ENCODE measurements around the gene TNFRSF4. TPM values are rescaled to one million over a fixed set of nuclear protein-coding genes. Genes with fewer than 3 reads are reported as not detected.

Gene TNFRSF4
- total RNA-seq, 2 experiments from 2014 or later = 1.1 TPM; not detected in 1

DNA sequence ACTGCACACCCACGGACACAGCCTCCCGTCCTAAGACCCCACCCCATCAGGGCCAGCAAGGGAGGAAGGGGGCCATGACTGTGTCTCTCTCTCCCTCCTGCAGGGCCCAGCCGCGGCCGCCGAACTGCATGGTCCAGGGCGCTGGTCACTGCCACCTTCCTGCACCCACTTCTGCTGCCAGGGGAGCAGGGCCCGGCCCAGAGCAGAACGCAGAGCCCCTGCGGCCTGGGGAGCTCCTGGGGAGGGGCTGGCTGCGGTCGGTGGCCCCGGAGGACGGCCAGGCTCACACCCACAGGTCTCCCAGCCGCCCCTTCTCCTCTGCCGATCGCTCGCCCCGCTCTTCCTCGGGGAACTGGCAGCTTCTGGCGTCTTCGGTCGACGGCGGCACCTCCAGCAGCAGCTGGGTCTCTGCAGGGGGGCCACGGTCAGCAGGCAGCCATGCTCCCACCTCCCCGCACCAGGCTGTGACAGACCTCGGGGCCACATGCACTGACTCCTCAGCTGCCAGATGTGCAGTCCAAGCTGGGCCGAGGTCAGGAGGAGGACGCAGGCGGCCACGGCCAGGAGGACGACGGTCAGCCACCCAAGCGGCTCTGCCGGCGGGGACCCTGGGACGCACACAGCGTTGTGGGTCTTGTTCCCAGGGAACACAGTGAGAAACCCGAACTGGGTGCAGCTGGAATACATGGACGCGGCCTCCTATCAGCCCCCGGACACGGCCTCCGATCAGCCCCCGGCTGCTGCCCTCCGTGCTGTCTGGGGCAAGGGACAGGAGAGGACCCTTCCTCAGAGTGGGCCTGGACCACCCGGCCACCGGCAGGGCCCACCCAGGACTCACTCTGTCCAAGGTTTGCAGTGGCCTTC, 10.2 kb downstream of the TNFRSF4 start:
- no peaks in the 10 kb centered on the region for H3K79me2 ChIP-seq (ENCODE audit: insufficient read depth, low read depth, low read length)
- no peaks in the 10 kb centered on the region for H3K9me2 ChIP-seq (ENCODE audit: insufficient read depth, low read length)
- H2AFZ ChIP-seq (ENCODE audit: low read length) = no peak overlapping the region
- no peak for DNase-seq (ENCODE audit: low spot score)
- intact Hi-C loops (cut with micrococcal nuclease; ENCODE audit: unreplicated experiment) = no loop called here
- POLR2A ChIA-PET = no interaction called here
- no peak overlapping the region for H3K27ac ChIP-seq (ENCODE audit: low read depth, low read length, poor library complexity, severe bottlenecking)
- TF ChIP-seq EZH2phosphoT487 (IDR thresholded peaks at IDR 0.05; ENCODE audit: borderline replicate concordance, low read depth, low read length) = no peak
- TF ChIP-seq CTCF (conservative IDR thresholded peaks at IDR 0.05; ENCODE audit: low read length) = no peak
- no peaks in the 10 kb centered on the region for H4K20me1 ChIP-seq (ENCODE audit: insufficient read depth, low read length)
- H3K4me3 ChIP-seq (ENCODE audit: low read depth, low read length, poor library complexity, severe bottlenecking) = no peak overlapping the region
- BruUV-seq (replicated peaks) = no TSS peak
- H3K9me3 ChIP-seq (ENCODE audit: low read length) = no peaks in the 10 kb centered on the region
- H3K4me1 ChIP-seq (ENCODE audit: insufficient read depth, low read length, poor library complexity, severe bottlenecking) = peaks cover 7% of the 10 kb centered on the region
- CTCF ChIA-PET (ENCODE audit: unreplicated experiment) = no interaction called here
- H3K36me3 ChIP-seq (ENCODE audit: insufficient read depth, low read length) = no peaks in the 10 kb centered on the region
- no peak overlapping the region for H3K4me2 ChIP-seq (ENCODE audit: low read length)

GRCh38 chr1:1202831-1203560, 11.0 kb downstream of the TNFRSF4 start:
- no peaks in the 10 kb centered on the region for H4K20me1 ChIP-seq (ENCODE audit: insufficient read depth, low read length)
- H3K27ac ChIP-seq (ENCODE audit: low read depth, low read length, poor library complexity, severe bottlenecking) = no peak overlapping the region
- ChIA-PET CTCF (ENCODE audit: unreplicated experiment) (no interaction called here), POLR2A (no interaction called here)
- H3K79me2 ChIP-seq (ENCODE audit: insufficient read depth, low read depth, low read length) = no peaks in the 10 kb centered on the region
- peaks cover 7% of the 10 kb centered on the region for H3K4me1 ChIP-seq (ENCODE audit: insufficient read depth, low read length, poor library complexity, severe bottlenecking)
- intact Hi-C loops (cut with micrococcal nuclease; ENCODE audit: unreplicated experiment) = no loop called here
- DNase-seq (ENCODE audit: low spot score) = no peak
- no peak overlapping the region for H2AFZ ChIP-seq (ENCODE audit: low read length)
- no peak overlapping the region for H3K4me2 ChIP-seq (ENCODE audit: low read length)
- no peaks in the 10 kb centered on the region for H3K36me3 ChIP-seq (ENCODE audit: insufficient read depth, low read length)
- H3K9me3 ChIP-seq (ENCODE audit: low read length) = no peaks in the 10 kb centered on the region
- no peak overlapping the region for H3K4me3 ChIP-seq (ENCODE audit: low read depth, low read length, poor library complexity, severe bottlenecking)
- no TSS peak for BruUV-seq (replicated peaks)
- TF ChIP-seq CTCF (conservative IDR thresholded peaks at IDR 0.05; ENCODE audit: low read length) (no peak), EZH2phosphoT487 (IDR thresholded peaks at IDR 0.05; ENCODE audit: borderline replicate concordance, low read depth, low read length) (no peak)
- no peaks in the 10 kb centered on the region for H3K9me2 ChIP-seq (ENCODE audit: insufficient read depth, low read length)

Data from OCI-LY7 (cell line).